ENCODE results near the gene PRDM5. TPM values are rescaled to one million over a fixed set of nuclear protein-coding genes. Genes with fewer than 3 reads are reported as not detected.

PRDM5 gene
- total RNA-seq, 1 donor: 0.94 TPM

GRCh38 chr4:120718979-120719566, 203.5 kb downstream of the PRDM5 start:
- Histone ChIP-seq H3K4me3 (ENCODE audit: low read length) (no peak overlapping the region), H3K27me3 (ENCODE audit: insufficient read depth, low read length) (no peaks in the 10 kb centered on the region), H3K9me3 (ENCODE audit: low read depth, low read length) (no peaks in the 10 kb centered on the region), H3K4me1 (ENCODE audit: insufficient read depth, low read length) (no peaks in the 10 kb centered on the region)

- H3K27me3 ChIP-seq (ENCODE audit: insufficient read depth, low read length): no peaks in the 10 kb centered on the region
- H3K9me3 ChIP-seq (ENCODE audit: low read depth, low read length): no peaks in the 10 kb centered on the region
- no peaks in the 10 kb centered on the region for H3K4me1 ChIP-seq (ENCODE audit: insufficient read depth, low read length)
These were observed 206.2 kb downstream of the PRDM5 start for GRCh38 chr4:120716346-120716745.

GRCh38 chr4:120714417-120715010, 208.0 kb downstream of the PRDM5 start:
- Histone ChIP-seq H3K4me1 (ENCODE audit: insufficient read depth, low read length) (no peaks in the 10 kb centered on the region), H3K27me3 (ENCODE audit: insufficient read depth, low read length) (no peaks in the 10 kb centered on the region), H3K4me3 (ENCODE audit: low read length) (no peak overlapping the region), H3K9me3 (ENCODE audit: low read depth, low read length) (no peaks in the 10 kb centered on the region)

More at GRCh38 chr4:120716346-120716745, 206.2 kb downstream of the PRDM5 start:
- no peak overlapping the region for H3K4me3 ChIP-seq (ENCODE audit: low read length)

- no peaks in the 10 kb centered on the region for H3K27me3 ChIP-seq (ENCODE audit: insufficient read depth, low read length)
- H3K4me1 ChIP-seq (ENCODE audit: insufficient read depth, low read length): no peaks in the 10 kb centered on the region
- no peak overlapping the region for H3K4me3 ChIP-seq (ENCODE audit: low read length)
- no peaks in the 10 kb centered on the region for H3K9me3 ChIP-seq (ENCODE audit: low read depth, low read length)
These were observed 212.5 kb downstream of the PRDM5 start for GRCh38 chr4:120709991-120710390.

- no peaks in the 10 kb centered on the region for H3K9me3 ChIP-seq (ENCODE audit: low read depth, low read length)
- no peaks in the 10 kb centered on the region for H3K27me3 ChIP-seq (ENCODE audit: insufficient read depth, low read length)
- no peak overlapping the region for H3K4me3 ChIP-seq (ENCODE audit: low read length)
- H3K4me1 ChIP-seq (ENCODE audit: insufficient read depth, low read length): no peaks in the 10 kb centered on the region
These were observed 218.0 kb downstream of the PRDM5 start for GRCh38 chr4:120704538-120704937.

GRCh38 chr4:120703908-120704307, 218.6 kb downstream of the PRDM5 start:
- no peak overlapping the region for H3K4me3 ChIP-seq (ENCODE audit: low read length)
- H3K27me3 ChIP-seq (ENCODE audit: insufficient read depth, low read length): no peaks in the 10 kb centered on the region
- no peaks in the 10 kb centered on the region for H3K9me3 ChIP-seq (ENCODE audit: low read depth, low read length)
- H3K4me1 ChIP-seq (ENCODE audit: insufficient read depth, low read length): no peaks in the 10 kb centered on the region

GRCh38 chr4:120699354-120699753, 223.2 kb downstream of the PRDM5 start:
- Histone ChIP-seq H3K27me3 (ENCODE audit: insufficient read depth, low read length) (no peaks in the 10 kb centered on the region), H3K9me3 (ENCODE audit: low read depth, low read length) (no peaks in the 10 kb centered on the region)

GRCh38 chr4:120694973-120695372, 227.6 kb downstream of the PRDM5 start:
- no peaks in the 10 kb centered on the region for H3K4me1 ChIP-seq (ENCODE audit: insufficient read depth, low read length)
- no peaks in the 10 kb centered on the region for H3K27me3 ChIP-seq (ENCODE audit: insufficient read depth, low read length)
- no peak overlapping the region for H3K4me3 ChIP-seq (ENCODE audit: low read length)
- H3K9me3 ChIP-seq (ENCODE audit: low read depth, low read length): no peaks in the 10 kb centered on the region

More at GRCh38 chr4:120699354-120699753, 223.2 kb downstream of the PRDM5 start:
- Histone ChIP-seq H3K4me3 (ENCODE audit: low read length) (no peak overlapping the region), H3K4me1 (ENCODE audit: insufficient read depth, low read length) (no peaks in the 10 kb centered on the region)

- no peaks in the 10 kb centered on the region for H3K27me3 ChIP-seq (ENCODE audit: insufficient read depth, low read length)
- no peak overlapping the region for H3K4me3 ChIP-seq (ENCODE audit: low read length)
- H3K9me3 ChIP-seq (ENCODE audit: low read depth, low read length): no peaks in the 10 kb centered on the region
- no peaks in the 10 kb centered on the region for H3K4me1 ChIP-seq (ENCODE audit: insufficient read depth, low read length)
These were observed 228.7 kb downstream of the PRDM5 start for GRCh38 chr4:120693816-120694215.

- H3K4me3 ChIP-seq (ENCODE audit: low read length): no peak overlapping the region
- H3K4me1 ChIP-seq (ENCODE audit: insufficient read depth, low read length): no peaks in the 10 kb centered on the region
- no peaks in the 10 kb centered on the region for H3K27me3 ChIP-seq (ENCODE audit: insufficient read depth, low read length)
- no peaks in the 10 kb centered on the region for H3K9me3 ChIP-seq (ENCODE audit: low read depth, low read length)
These were observed 229.6 kb downstream of the PRDM5 start for GRCh38 chr4:120692964-120693363.

GRCh38 chr4:120691536-120691935, 231.0 kb downstream of the PRDM5 start:
- Histone ChIP-seq H3K4me1 (ENCODE audit: insufficient read depth, low read length) (no peaks in the 10 kb centered on the region), H3K9me3 (ENCODE audit: low read depth, low read length) (no peaks in the 10 kb centered on the region), H3K27me3 (ENCODE audit: insufficient read depth, low read length) (no peaks in the 10 kb centered on the region), H3K4me3 (ENCODE audit: low read length) (no peak overlapping the region)

- no peaks in the 10 kb centered on the region for H3K27me3 ChIP-seq (ENCODE audit: insufficient read depth, low read length)
- H3K9me3 ChIP-seq (ENCODE audit: low read depth, low read length): no peaks in the 10 kb centered on the region
- H3K4me3 ChIP-seq (ENCODE audit: low read length): no peak overlapping the region
- no peaks in the 10 kb centered on the region for H3K4me1 ChIP-seq (ENCODE audit: insufficient read depth, low read length)
These were observed 231.4 kb downstream of the PRDM5 start for GRCh38 chr4:120691106-120691505.

GRCh38 chr4:120688791-120689190, 233.7 kb downstream of the PRDM5 start:
- H3K9me3 ChIP-seq (ENCODE audit: low read depth, low read length): no peaks in the 10 kb centered on the region
- H3K4me1 ChIP-seq (ENCODE audit: insufficient read depth, low read length): no peaks in the 10 kb centered on the region
- no peaks in the 10 kb centered on the region for H3K27me3 ChIP-seq (ENCODE audit: insufficient read depth, low read length)
- no peak overlapping the region for H3K4me3 ChIP-seq (ENCODE audit: low read length)

- H3K27me3 ChIP-seq (ENCODE audit: insufficient read depth, low read length): no peaks in the 10 kb centered on the region
- H3K9me3 ChIP-seq (ENCODE audit: low read depth, low read length): no peaks in the 10 kb centered on the region
- no peaks in the 10 kb centered on the region for H3K4me1 ChIP-seq (ENCODE audit: insufficient read depth, low read length)
- H3K4me3 ChIP-seq (ENCODE audit: low read length): no peak overlapping the region
These were observed 236.7 kb downstream of the PRDM5 start for GRCh38 chr4:120685756-120686278.

- H3K4me3 ChIP-seq (ENCODE audit: low read length): no peak overlapping the region
- no peaks in the 10 kb centered on the region for H3K9me3 ChIP-seq (ENCODE audit: low read depth, low read length)
- H3K4me1 ChIP-seq (ENCODE audit: insufficient read depth, low read length): no peaks in the 10 kb centered on the region
- H3K27me3 ChIP-seq (ENCODE audit: insufficient read depth, low read length): no peaks in the 10 kb centered on the region
These were observed 238.5 kb downstream of the PRDM5 start for GRCh38 chr4:120683897-120684540.
